PC-3 (cell line): ENCODE measurements around the gene AKAP13. TPM values are rescaled to one million over a fixed set of nuclear protein-coding genes. Genes with fewer than 3 reads are reported as not detected.

Experiments
- ATAC-seq: fragments of 200-7000 bp; cut with Tn5 transposase; 2 replicates; pipeline ENCODE4 v1.9.1; 2020; ENCODE audit warnings: mild to moderate bottlenecking, moderate library complexity
- BruUV-seq: library from RNA; stranded (reverse); fragments of 400-500 nt; replicated peaks from 2 replicates; lab custom pipeline; 2021; lab: Mats Ljungman, UMichigan
- CTCF ChIA-PET: fragments of 300-600 bp; sonication (Branson Sonifier 250); formaldehyde crosslinking; loops from one replicate; lab custom pipeline; 2022; ENCODE audit warnings: antibody characterized with exemption; lab: Charles Lee
- POLR2A ChIA-PET: fragments of 300-600 bp; sonication (Branson Sonifier 250); formaldehyde crosslinking; loops from one replicate; lab custom pipeline; 2022; ENCODE audit warnings: antibody characterized with exemption; ENCODE audit not compliant: unreplicated experiment; lab: Charles Lee
- DNase-seq: peaks from one replicate; pipeline ENCODE4 v3.0.0-alpha.2; 2015
- H2AFZ ChIP-seq: fragments of 300-600 bp; sonication (generic); 2 replicates; pipeline ENCODE4 v1.6.0; 2016; ENCODE audit warnings: antibody characterized with exemption, low read length
- H3F3A ChIP-seq: fragments of 300-600 bp; sonication (generic); one replicate; pipeline ENCODE4 v1.6.0; 2017; ENCODE audit warnings: antibody characterized with exemption, low read length, control low read depth, mild to moderate bottlenecking; ENCODE audit not compliant: unreplicated experiment
- H3K27ac ChIP-seq: fragments of 300-600 bp; sonication (generic); 2 replicates; pipeline ENCODE4 v1.5.1; 2016; ENCODE audit warnings: mild to moderate bottlenecking, low read length
- H3K27me3 ChIP-seq: fragments of 300-600 bp; sonication (generic); 2 replicates; pipeline ENCODE4 v1.6.1; 2016; ENCODE audit warnings: low read length, mixed read lengths
- H3K36me3 ChIP-seq: fragments of 300-600 bp; sonication (generic); 2 replicates; pipeline ENCODE4 v1.6.1; 2016; ENCODE audit warnings: low read depth, mixed run types, low read length, mixed read lengths
- H3K4me1 ChIP-seq: fragments of 300-600 bp; sonication (generic); 2 replicates; pipeline ENCODE4 v1.5.1; 2016; ENCODE audit warnings: low read length; ENCODE audit not compliant: insufficient read depth
- H3K4me2 ChIP-seq: fragments of 300-600 bp; sonication (generic); 2 replicates; pipeline ENCODE4 v1.6.0; 2016; ENCODE audit warnings: low read length
- H3K4me3 ChIP-seq: fragments of 300-600 bp; sonication (generic); 2 replicates; pipeline ENCODE4 v1.5.1; 2016; ENCODE audit warnings: mild to moderate bottlenecking, low read length, mixed read lengths
- H3K79me2 ChIP-seq: fragments of 300-600 bp; sonication (generic); 2 replicates; pipeline ENCODE4 v1.6.1; 2017; ENCODE audit warnings: low read length, mixed read lengths
- H3K9ac ChIP-seq: fragments of 300-600 bp; sonication (generic); 2 replicates; pipeline ENCODE4 v1.6.0; 2016; ENCODE audit warnings: mild to moderate bottlenecking, low read length
- H3K9me2 ChIP-seq: fragments of 300-600 bp; sonication (generic); replicated peaks from 2 replicates; pipeline ENCODE4 v1.6.1; 2016; ENCODE audit warnings: mixed run types, low read length, mixed read lengths
- H3K9me3 ChIP-seq: fragments of 300-600 bp; sonication (generic); 2 replicates; pipeline ENCODE4 v1.6.1; 2016; ENCODE audit warnings: low read length, mixed read lengths
- H4K20me1 ChIP-seq: fragments of 300-600 bp; sonication (generic); 2 replicates; pipeline ENCODE4 v1.6.1; 2016; ENCODE audit warnings: low read length, mixed read lengths
- EZH2 ChIP-seq: fragments of 300-600 bp; sonication (generic); IDR thresholded peaks from one replicate; pipeline ENCODE4 v1.6.1; 2017; ENCODE audit warnings: antibody characterized with exemption, mild to moderate bottlenecking, low read length; ENCODE audit not compliant: unreplicated experiment
- EZH2phosphoT487 ChIP-seq: fragments of 300-600 bp; sonication (generic); IDR thresholded peaks from 2 replicates; pipeline ENCODE4 v1.6.1; 2018; ENCODE audit warnings: mild to moderate bottlenecking, antibody characterized with exemption, low read length, borderline replicate concordance
- intact Hi-C: fragments of 100-400 bp; cut with micrococcal nuclease; formaldehyde crosslinking; loops from 2 replicates; pipeline ENCODE4 v1.9.0; 2023
- total RNA-seq: library from RNA; depleted of rRNA; stranded (reverse); fragments of >200 nt; gene quantifications from 2 replicates; pipeline ENCODE4 v1.2.3, GENCODE V29; 2014
- TF ChIP-seq, protein P1 (sequence below): fragments of 300-600 bp; sonication (generic); conservative IDR thresholded peaks from 2 replicates; pipeline ENCODE4 v1.5.1; 2017; ENCODE audit warnings: antibody characterized with exemption, low read depth, mild to moderate bottlenecking, low read length

AKAP13 gene
- total RNA-seq, 1 experiment from 2014 or later, result 36.8 TPM

DNA sequence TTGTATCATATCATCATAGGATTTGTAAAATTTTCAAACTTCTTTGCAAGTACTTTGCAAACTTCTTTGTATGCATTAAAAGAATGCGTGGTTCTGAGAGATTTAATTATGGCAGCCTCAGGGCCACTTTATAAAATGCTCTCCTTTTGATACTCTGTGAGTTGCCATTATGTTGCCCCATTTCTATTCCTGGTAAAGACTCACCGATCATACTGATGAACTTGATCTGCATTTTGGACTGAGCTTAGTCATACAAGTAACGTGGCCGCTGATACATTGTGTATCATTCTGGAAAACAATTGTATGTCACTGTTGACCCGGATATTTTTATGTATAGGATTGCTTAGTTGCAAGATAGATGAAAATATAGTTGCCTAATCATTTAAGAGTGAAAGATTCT lies 38.8 kb downstream of the AKAP13 start:
- H3K36me3 ChIP-seq, result no peaks in the 10 kb centered on the region
- H3K4me1 ChIP-seq, result peaks cover 48% of the 10 kb centered on the region
- no peaks in the 10 kb centered on the region for H3K27me3 ChIP-seq
- H3K27ac ChIP-seq, result peak overlapping the region; percentile 86
- peak overlapping the region; percentile 64 for H3K4me2 ChIP-seq
- intact Hi-C loops, result loop anchor here (5.0 to 10.0 kb wide), 2 partner anchors 63 to 166 kb away; no protein-coding TSS in a partner anchor
- H3K9me2 ChIP-seq, result no peaks in the 10 kb centered on the region
- ChIA-PET POLR2A (no interaction called here), CTCF (no interaction called here)
- TF ChIP-seq EZH2 (no peak), EZH2phosphoT487 (no peak)
- TF ChIP-seq, protein P1, sequence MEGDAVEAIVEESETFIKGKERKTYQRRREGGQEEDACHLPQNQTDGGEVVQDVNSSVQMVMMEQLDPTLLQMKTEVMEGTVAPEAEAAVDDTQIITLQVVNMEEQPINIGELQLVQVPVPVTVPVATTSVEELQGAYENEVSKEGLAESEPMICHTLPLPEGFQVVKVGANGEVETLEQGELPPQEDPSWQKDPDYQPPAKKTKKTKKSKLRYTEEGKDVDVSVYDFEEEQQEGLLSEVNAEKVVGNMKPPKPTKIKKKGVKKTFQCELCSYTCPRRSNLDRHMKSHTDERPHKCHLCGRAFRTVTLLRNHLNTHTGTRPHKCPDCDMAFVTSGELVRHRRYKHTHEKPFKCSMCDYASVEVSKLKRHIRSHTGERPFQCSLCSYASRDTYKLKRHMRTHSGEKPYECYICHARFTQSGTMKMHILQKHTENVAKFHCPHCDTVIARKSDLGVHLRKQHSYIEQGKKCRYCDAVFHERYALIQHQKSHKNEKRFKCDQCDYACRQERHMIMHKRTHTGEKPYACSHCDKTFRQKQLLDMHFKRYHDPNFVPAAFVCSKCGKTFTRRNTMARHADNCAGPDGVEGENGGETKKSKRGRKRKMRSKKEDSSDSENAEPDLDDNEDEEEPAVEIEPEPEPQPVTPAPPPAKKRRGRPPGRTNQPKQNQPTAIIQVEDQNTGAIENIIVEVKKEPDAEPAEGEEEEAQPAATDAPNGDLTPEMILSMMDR, result no peak
- peak overlapping the region; percentile 45; the same call in 1 of the 2 replicates for H3K4me3 ChIP-seq
- H3K9ac ChIP-seq, result peak overlapping the region; percentile 47
- ATAC-seq, result peak; percentile 65
- H3K79me2 ChIP-seq, result peaks cover 93% of the 10 kb centered on the region
- peaks cover 4% of the 10 kb centered on the region; the same call in 1 of the 2 replicates for H4K20me1 ChIP-seq
- no TSS peak for BruUV-seq
- H3F3A ChIP-seq, result peaks cover 2% of the 10 kb centered on the region
- H3K9me3 ChIP-seq, result no peaks in the 10 kb centered on the region
- no peak overlapping the region for H2AFZ ChIP-seq
- peak; percentile 83 for DNase-seq

DNA sequence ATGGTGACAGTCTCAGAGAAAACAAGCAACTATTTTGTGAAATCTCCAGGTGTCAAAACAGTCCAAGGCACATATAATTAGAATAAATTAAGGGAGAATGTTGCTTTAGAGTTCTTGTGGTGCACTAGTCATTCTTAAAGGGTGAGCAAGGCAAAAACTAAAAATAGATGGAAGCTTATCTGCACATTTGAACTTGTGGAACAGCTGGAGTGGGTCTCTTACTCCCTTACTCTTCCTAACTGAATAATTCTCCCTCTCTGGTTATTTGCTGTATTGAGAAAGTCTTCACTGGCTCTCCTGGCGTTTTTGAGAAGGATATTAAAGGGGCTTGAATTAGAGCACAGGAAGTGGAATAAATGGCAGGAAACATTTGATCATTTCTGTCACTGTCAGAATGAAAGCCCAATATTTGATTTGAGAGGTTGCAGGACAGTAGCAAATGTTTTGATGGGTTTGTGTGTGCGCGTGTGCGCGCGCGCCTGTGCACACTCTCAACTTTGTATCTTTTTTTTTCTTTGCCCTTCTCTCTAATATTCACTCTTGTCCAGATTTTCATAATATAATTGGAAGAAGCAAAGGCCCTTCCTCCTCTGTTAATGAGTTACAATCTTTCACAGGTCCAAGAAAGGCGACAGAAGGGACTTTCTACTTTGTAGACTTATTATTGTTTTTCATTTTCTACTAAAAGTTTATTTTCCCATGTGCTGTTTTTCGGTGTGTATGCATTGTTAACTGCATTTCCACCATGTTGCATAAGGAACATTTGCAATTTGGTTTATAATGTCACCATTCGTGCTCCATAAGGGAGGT lies 40.9 kb downstream of the AKAP13 start:
- H3K9me3 ChIP-seq, result no peaks in the 10 kb centered on the region
- H2AFZ ChIP-seq, result no peak overlapping the region
- BruUV-seq, result no TSS peak
- H4K20me1 ChIP-seq, result peaks cover 11% of the 10 kb centered on the region; the same call in 1 of the 2 replicates
- no peak overlapping the region for H3K27ac ChIP-seq
- no peaks in the 10 kb centered on the region for H3K27me3 ChIP-seq
- H3K9ac ChIP-seq, result no peak overlapping the region
- H3K36me3 ChIP-seq, result no peaks in the 10 kb centered on the region
- H3F3A ChIP-seq, result no peaks in the 10 kb centered on the region
- intact Hi-C loops, result no loop called here
- no peak for DNase-seq
- H3K4me3 ChIP-seq, result no peak overlapping the region
- peaks cover 27% of the 10 kb centered on the region for H3K4me1 ChIP-seq
- H3K79me2 ChIP-seq, result peaks cover 95% of the 10 kb centered on the region
- ATAC-seq, result no peak
- no peaks in the 10 kb centered on the region for H3K9me2 ChIP-seq
- no peak overlapping the region for H3K4me2 ChIP-seq
- ChIA-PET POLR2A (no interaction called here), CTCF (no interaction called here)
- TF ChIP-seq, protein P1, result no peak
- no peak for TF ChIP-seq EZH2
- no peak for TF ChIP-seq EZH2phosphoT487

DNA sequence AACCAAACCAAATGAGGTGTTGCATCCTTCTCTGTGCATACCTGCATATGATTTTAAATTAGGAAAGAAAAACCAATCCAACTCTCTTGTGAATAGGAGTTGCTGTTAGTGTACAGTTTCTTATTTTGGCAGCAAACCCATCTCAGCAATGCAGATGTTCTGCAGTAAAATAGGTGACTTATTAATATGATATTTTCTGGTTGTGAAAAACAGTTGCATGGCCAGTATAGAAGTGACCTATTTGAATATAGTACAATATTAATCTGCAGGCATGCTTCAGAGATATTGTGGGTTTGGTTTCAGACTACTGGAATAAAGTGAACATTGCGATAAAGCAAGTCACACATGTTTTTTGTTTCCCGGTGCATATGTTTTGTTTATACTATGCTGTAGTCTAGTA lies 42.2 kb downstream of the AKAP13 start:
- Histone ChIP-seq H2AFZ (no peak overlapping the region), H3K4me3 (no peak overlapping the region), H3K27ac (no peak overlapping the region), H3F3A (no peaks in the 10 kb centered on the region), H4K20me1 (peaks cover 15% of the 10 kb centered on the region; the same call in 1 of the 2 replicates), H3K9me2 (no peaks in the 10 kb centered on the region), H3K27me3 (no peaks in the 10 kb centered on the region), H3K79me2 (peaks cover 95% of the 10 kb centered on the region), H3K4me1 (peaks cover 18% of the 10 kb centered on the region), H3K36me3 (no peaks in the 10 kb centered on the region), H3K9me3 (no peaks in the 10 kb centered on the region), H3K9ac (no peak overlapping the region), H3K4me2 (no peak overlapping the region)
- no peak for ATAC-seq
- intact Hi-C loops, result no loop called here
- BruUV-seq, result no TSS peak
- ChIA-PET CTCF (no interaction called here), POLR2A (no interaction called here)
- TF ChIP-seq EZH2 (no peak), EZH2phosphoT487 (no peak)
- TF ChIP-seq, protein P1, result no peak
- DNase-seq, result no peak
